ENCODE data around the gene RAD51B.

The RAD51B gene

GRCh38 chr14:68676511-68676943, 856.9 kb downstream of the RAD51B start (continued):
- TF ChIP-seq ZNF292 (tag by site-specific recombination; IDR thresholded peaks at IDR 0.05; ENCODE audit: borderline replicate concordance, low read depth): no peak
- no peak for TF ChIP-seq ZNF280D (tag by site-specific recombination; IDR thresholded peaks at IDR 0.05)
- TF ChIP-seq ZNF266 (tag by site-specific recombination; IDR thresholded peaks at IDR 0.05; ENCODE audit: low read depth): no peak

- H3K4me3 ChIP-seq (ENCODE audit: low read depth, low read length): no peak overlapping the region
- TF ChIP-seq ZFHX2 (tag by site-specific recombination; conservative IDR thresholded peaks at IDR 0.05) (peak; percentile 67), ZNF843 (tag by site-specific recombination; IDR thresholded peaks at IDR 0.05) (no peak)
- H3K9me3 ChIP-seq (ENCODE audit: control insufficient read depth, insufficient read depth, low read depth, low read length): no peaks in the 10 kb centered on the region
- H3K27ac ChIP-seq (ENCODE audit: extremely low read depth, low read depth, low read length): no peak overlapping the region
- no peaks in the 10 kb centered on the region for H3K36me3 ChIP-seq (ENCODE audit: control insufficient read depth in 2 of 2, insufficient read depth in 1 of 2, low read length in 2 of 2)
- H3K4me1 ChIP-seq (ENCODE audit: control insufficient read depth, insufficient read depth, low read length): no peaks in the 10 kb centered on the region
- CTCF ChIA-PET: no interaction called here
- POLR2A ChIA-PET: no interaction called here
Observed at GRCh38 chr14:68677476-68677875, 857.9 kb downstream of the RAD51B start.

GRCh38 chr14:68677901-68678300, 858.3 kb downstream of the RAD51B start:
- H3K27ac ChIP-seq (ENCODE audit: extremely low read depth, low read depth, low read length): no peak overlapping the region
- H3K9me3 ChIP-seq (ENCODE audit: control insufficient read depth, insufficient read depth, low read depth, low read length): no peaks in the 10 kb centered on the region
- ChIA-PET CTCF (no interaction called here), POLR2A (no interaction called here)
- H3K4me3 ChIP-seq (ENCODE audit: low read depth, low read length): no peak overlapping the region
- no peaks in the 10 kb centered on the region for H3K36me3 ChIP-seq (ENCODE audit: control insufficient read depth in 2 of 2, insufficient read depth in 1 of 2, low read length in 2 of 2)
- H3K4me1 ChIP-seq (ENCODE audit: control insufficient read depth, insufficient read depth, low read length): no peaks in the 10 kb centered on the region
- TF ChIP-seq ZNF658 (tag by site-specific recombination; IDR thresholded peaks at IDR 0.05): no peak
- TF ChIP-seq ZSCAN23 (tag by site-specific recombination; IDR thresholded peaks at IDR 0.05): no peak
- TF ChIP-seq GLIS2 (tag by site-specific recombination; IDR thresholded peaks at IDR 0.05): no peak
- no peak for TF ChIP-seq ZNF704 (tag by site-specific recombination; IDR thresholded peaks at IDR 0.05)
- TF ChIP-seq HOXC10 (CRISPR knock-in tag; IDR thresholded peaks at IDR 0.05): no peak
- no peak for TF ChIP-seq ZNF510 (tag by site-specific recombination; IDR thresholded peaks at IDR 0.05; ENCODE audit: insufficient replicate concordance)
- no peak for TF ChIP-seq GFI1B (tag by site-specific recombination; IDR thresholded peaks at IDR 0.05)
- no peak for TF ChIP-seq ZNF426 (tag by site-specific recombination; IDR thresholded peaks at IDR 0.05)

- H3K36me3 ChIP-seq (ENCODE audit: control insufficient read depth in 2 of 2, insufficient read depth in 1 of 2, low read length in 2 of 2): no peaks in the 10 kb centered on the region
- CTCF ChIA-PET: no interaction called here
- H3K4me3 ChIP-seq (ENCODE audit: low read depth, low read length): no peak overlapping the region
- POLR2A ChIA-PET: no interaction called here
- no peaks in the 10 kb centered on the region for H3K9me3 ChIP-seq (ENCODE audit: control insufficient read depth, insufficient read depth, low read depth, low read length)
- no peak overlapping the region for H3K27ac ChIP-seq (ENCODE audit: extremely low read depth, low read depth, low read length)
- no peaks in the 10 kb centered on the region for H3K4me1 ChIP-seq (ENCODE audit: control insufficient read depth, insufficient read depth, low read length)
- TF ChIP-seq ZNF426 (tag by site-specific recombination; IDR thresholded peaks at IDR 0.05) (no peak), ZNF274 (IDR thresholded peaks at IDR 0.05; ENCODE audit: low read length) (no peak), ZNF274 (tag by site-specific recombination; IDR thresholded peaks at IDR 0.05; ENCODE audit: borderline replicate concordance) (no peak), ELK4 (IDR thresholded peaks at IDR 0.05; ENCODE audit: borderline replicate concordance, low read depth, low read length) (no peak), HIC1 (tag by site-specific recombination; IDR thresholded peaks at IDR 0.05) (no peak), AEBP2 (tag by site-specific recombination; IDR thresholded peaks at IDR 0.05; ENCODE audit: borderline replicate concordance) (no peak), ZNF701 (tag by site-specific recombination; IDR thresholded peaks at IDR 0.05) (no peak), ZNF37A (tag by site-specific recombination; IDR thresholded peaks at IDR 0.05) (no peak), ZNF146 (tag by site-specific recombination; IDR thresholded peaks at IDR 0.05) (no peak)
Observed at GRCh38 chr14:68678471-68678870, 858.9 kb downstream of the RAD51B start.

All from HEK293 (cell line).